ENCODE data around the gene GLI2. TPM values are rescaled to one million over a fixed set of nuclear protein-coding genes. Genes with fewer than 3 reads are reported as not detected.

The GLI2 gene
- total RNA-seq, 1 experiment from 2014 or later, result 3.4 TPM

GRCh38 chr2:120780402-120780801, 44.7 kb downstream of the GLI2 start:
- ChIA-PET RAD21 (ENCODE audit: low non-redundant PET in 1 of 2, low total read pairs in 2 of 2, uncharacterized antibody in 2 of 2, unreplicated experiment in 2 of 2) (no interaction called here), POLR2A (interaction anchor here (1.0 kb wide), 1 partner anchor 10 kb away, joined by 3 read pairs; no protein-coding TSS in a partner anchor), CTCF (no interaction called here)
- Histone ChIP-seq H3K4me3 (replicated peaks in 1 of 2; ENCODE audit: low read depth in 1 of 2, low read length in 2 of 2) (no peak overlapping the region), H3K79me2 (ENCODE audit: insufficient read depth, low read length) (no peaks in the 10 kb centered on the region), H3K4me1 (ENCODE audit: control insufficient read depth in 1 of 2, insufficient read depth in 2 of 2, low read length in 2 of 2) (peaks cover 10 to 30% of the 10 kb centered on the region in 2 experiments), H3K27ac (ENCODE audit: low read depth, low read length) (no peak overlapping the region), H2AFZ (ENCODE audit: low read depth, low read length, poor library complexity, severe bottlenecking) (no peak overlapping the region), H3K4me2 (ENCODE audit: low read length) (0 out of 2 replicates have a peak overlapping the region, but pooled peaks have one; percentile 19), H4K20me1 (ENCODE audit: insufficient read depth) (no peaks in the 10 kb centered on the region), H3K9ac (ENCODE audit: low read length) (no peak overlapping the region), H3K36me3 (ENCODE audit: control insufficient read depth in 1 of 2, insufficient read depth in 2 of 2, low read length in 2 of 2) (no peaks in the 10 kb centered on the region), H3K9me2 (ENCODE audit: insufficient read depth) (no peaks in the 10 kb centered on the region), H3K27me3 (ENCODE audit: insufficient read depth, low read length) (no peaks in the 10 kb centered on the region), H3K9me3 (ENCODE audit: control insufficient read depth in 1 of 2, insufficient read depth in 1 of 2, low read depth in 1 of 2, low read length in 2 of 2) (no peaks in the 10 kb centered on the region)
- DNase-seq (ENCODE audit: low read depth, low spot score) (no peak), ATAC-seq (no peak; the same call in 1 of the 2 replicates)
- TF ChIP-seq YY1 (IDR thresholded peaks at IDR 0.05; ENCODE audit: extremely low read depth, insufficient replicate concordance, low read depth, low read length), result no peak
- TF ChIP-seq RAD21 (IDR thresholded peaks at IDR 0.05; ENCODE audit: low read depth), result no peak
- no peak for TF ChIP-seq ZNF274 (IDR thresholded peaks at IDR 0.05; ENCODE audit: low read depth, low read length)
- TF ChIP-seq, protein P1, sequence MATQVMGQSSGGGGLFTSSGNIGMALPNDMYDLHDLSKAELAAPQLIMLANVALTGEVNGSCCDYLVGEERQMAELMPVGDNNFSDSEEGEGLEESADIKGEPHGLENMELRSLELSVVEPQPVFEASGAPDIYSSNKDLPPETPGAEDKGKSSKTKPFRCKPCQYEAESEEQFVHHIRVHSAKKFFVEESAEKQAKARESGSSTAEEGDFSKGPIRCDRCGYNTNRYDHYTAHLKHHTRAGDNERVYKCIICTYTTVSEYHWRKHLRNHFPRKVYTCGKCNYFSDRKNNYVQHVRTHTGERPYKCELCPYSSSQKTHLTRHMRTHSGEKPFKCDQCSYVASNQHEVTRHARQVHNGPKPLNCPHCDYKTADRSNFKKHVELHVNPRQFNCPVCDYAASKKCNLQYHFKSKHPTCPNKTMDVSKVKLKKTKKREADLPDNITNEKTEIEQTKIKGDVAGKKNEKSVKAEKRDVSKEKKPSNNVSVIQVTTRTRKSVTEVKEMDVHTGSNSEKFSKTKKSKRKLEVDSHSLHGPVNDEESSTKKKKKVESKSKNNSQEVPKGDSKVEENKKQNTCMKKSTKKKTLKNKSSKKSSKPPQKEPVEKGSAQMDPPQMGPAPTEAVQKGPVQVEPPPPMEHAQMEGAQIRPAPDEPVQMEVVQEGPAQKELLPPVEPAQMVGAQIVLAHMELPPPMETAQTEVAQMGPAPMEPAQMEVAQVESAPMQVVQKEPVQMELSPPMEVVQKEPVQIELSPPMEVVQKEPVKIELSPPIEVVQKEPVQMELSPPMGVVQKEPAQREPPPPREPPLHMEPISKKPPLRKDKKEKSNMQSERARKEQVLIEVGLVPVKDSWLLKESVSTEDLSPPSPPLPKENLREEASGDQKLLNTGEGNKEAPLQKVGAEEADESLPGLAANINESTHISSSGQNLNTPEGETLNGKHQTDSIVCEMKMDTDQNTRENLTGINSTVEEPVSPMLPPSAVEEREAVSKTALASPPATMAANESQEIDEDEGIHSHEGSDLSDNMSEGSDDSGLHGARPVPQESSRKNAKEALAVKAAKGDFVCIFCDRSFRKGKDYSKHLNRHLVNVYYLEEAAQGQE (IDR thresholded peaks at IDR 0.05; ENCODE audit: low read depth), result no peak
- TF ChIP-seq, protein P2, sequence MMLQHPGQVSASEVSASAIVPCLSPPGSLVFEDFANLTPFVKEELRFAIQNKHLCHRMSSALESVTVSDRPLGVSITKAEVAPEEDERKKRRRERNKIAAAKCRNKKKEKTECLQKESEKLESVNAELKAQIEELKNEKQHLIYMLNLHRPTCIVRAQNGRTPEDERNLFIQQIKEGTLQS (IDR thresholded peaks at IDR 0.05), result no peak
- no peak for TF ChIP-seq JUND (IDR thresholded peaks at IDR 0.05)
- no peak for TF ChIP-seq POLR2A (IDR thresholded peaks at IDR 0.05; ENCODE audit: borderline replicate concordance, extremely low read depth, insufficient read depth, insufficient read length)
- TF ChIP-seq SRF (IDR thresholded peaks at IDR 0.05; ENCODE audit: low read depth), result no peak
- no peak for TF ChIP-seq ELF1 (IDR thresholded peaks at IDR 0.05; ENCODE audit: borderline replicate concordance, low read depth)
- no peak for TF ChIP-seq CTCF (IDR thresholded peaks at IDR 0.05 in 2 of 3, conservative IDR thresholded peaks at IDR 0.05 in 1 of 3; ENCODE audit: borderline replicate concordance in 1 of 3, insufficient read depth in 1 of 3, low read depth in 2 of 3, low read length in 2 of 3)
- no peak for TF ChIP-seq POLR2AphosphoS5 (IDR thresholded peaks at IDR 0.05; ENCODE audit: low read depth, low read length)
- no peak for TF ChIP-seq FOSL1 (IDR thresholded peaks at IDR 0.05; ENCODE audit: low read depth)
- TF ChIP-seq CBX3 (IDR thresholded peaks at IDR 0.05; ENCODE audit: low read depth), result no peak
- intact Hi-C loops (cut with micrococcal nuclease), result no loop called here
- BruUV-seq (replicated peaks), result no TSS peak

All from HCT116 (cell line).